ENCODE results near the gene MORN1. TPM values are rescaled to one million over a fixed set of nuclear protein-coding genes. Genes with fewer than 3 reads are reported as not detected.

MORN1 gene
- total and polyA plus RNA-seq, 8 donors, result 4.7 to 9.3 (median 5.3) TPM

DNA sequence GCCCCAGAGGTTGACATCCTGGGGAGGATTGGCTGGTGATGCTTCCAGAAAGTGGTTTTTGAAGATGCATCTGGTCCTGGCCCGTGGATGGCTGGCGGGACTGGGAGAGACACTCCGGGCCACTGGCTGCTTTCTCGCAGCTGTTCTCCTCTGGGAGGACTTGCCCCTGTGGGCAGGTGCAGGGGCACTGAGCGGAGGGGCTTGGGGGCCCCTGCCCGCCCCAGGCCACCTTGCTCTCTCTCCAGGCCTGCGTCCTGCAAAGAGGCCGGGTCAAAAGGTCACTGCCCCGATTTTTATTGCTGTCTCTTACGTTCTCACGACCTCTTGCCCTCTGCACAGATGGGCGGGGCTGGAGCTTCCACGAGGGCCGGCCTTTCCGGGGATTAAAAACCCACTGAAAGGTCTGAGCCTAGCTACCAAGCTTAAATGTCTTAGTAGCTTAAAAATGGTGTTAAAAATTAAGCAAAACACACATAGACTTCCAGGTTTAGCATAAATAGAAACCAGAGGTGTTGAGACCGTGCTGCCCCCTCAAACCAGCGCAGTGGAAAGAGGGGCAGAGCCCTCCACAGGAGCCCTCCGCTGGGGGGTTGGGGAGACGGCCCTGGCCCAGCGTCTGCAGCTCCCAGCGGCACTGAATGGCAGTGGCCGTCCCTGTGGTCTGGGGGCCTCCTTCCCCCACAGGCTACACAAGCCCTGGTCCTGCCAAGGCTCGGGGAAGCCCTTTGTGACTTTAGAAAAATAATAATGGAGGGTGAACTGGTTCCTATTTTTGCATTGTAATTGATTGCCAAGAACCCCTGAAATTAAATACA lies 119.3 kb downstream of the MORN1 start:
- H3K27ac ChIP-seq, result no peak overlapping the region
- intact Hi-C loops (cut with DNase I), result no loop called here
- DNase-seq, result peak in 2 of 6 donors; percentile 9 to 41
- 75 to 76% methylated on average over 23 of the region's 23 CpGs for WGBS, 2 donors
- ATAC-seq, result no peak
- no peak for FAIRE-seq
- TF ChIP-seq CTCF (IDR thresholded peaks at IDR 0.05), result no peak
- H3K27me3 ChIP-seq, result no peaks in the 10 kb centered on the region
- peaks cover 0 to 3% (median 0%) of the 10 kb centered on the region in 3 donors for H3K4me1 ChIP-seq
- no peaks in the 10 kb centered on the region for H3K36me3 ChIP-seq
- no peaks in the 10 kb centered on the region for H3K9me3 ChIP-seq
- H3K4me3 ChIP-seq, result no peak overlapping the region

Other genes starting within 250 kb of the MORN1 start
- gene FAAP20, start 196.8 kb downstream of the MORN1 start, total RNA-seq, result 10 to 100 TPM; 17.2 to 35.9 (median 22.3) TPM
- gene FAAP20, start 196.8 kb downstream of the MORN1 start, polyA plus RNA-seq, result 10 to 100 TPM; 56.1 to 75.6 TPM
- 10 to 100 TPM; 11.0 to 27.9 (median 16.2) TPM for gene SKI, start 163.2 kb downstream of the MORN1 start, total RNA-seq
- 10 to 100 TPM in 1 of 2 donors, 1 to 10 TPM in 1; 8.6 to 12.1 TPM for gene SKI, start 163.2 kb downstream of the MORN1 start, polyA plus RNA-seq
- gene RER1, start 287 bp upstream of the MORN1 start, total RNA-seq, result 10 to 100 TPM; 58.2 to 84.2 (median 70.9) TPM
- 10 to 100 TPM; 54.8 to 67.6 TPM for gene RER1, start 287 bp upstream of the MORN1 start, polyA plus RNA-seq
- gene PEX10, start 21.0 kb upstream of the MORN1 start, total RNA-seq, result 10 to 100 TPM; 10.1 to 14.8 (median 10.7) TPM
- gene PEX10, start 21.0 kb upstream of the MORN1 start, polyA plus RNA-seq, result 10 to 100 TPM; 16.3 to 16.8 TPM
- gene PLCH2, start 84.7 kb upstream of the MORN1 start, total RNA-seq, result 1 to 10 TPM in 5 of 6 donors, under 1 TPM in 1; 0.79 to 4.0 (median 3.0) TPM
- 100 to 1,000 TPM in 1 of 2 donors, 10 to 100 TPM in 1; 86.4 to 163 TPM for gene PLCH2, start 84.7 kb upstream of the MORN1 start, polyA plus RNA-seq
- 10 to 100 TPM in 2 of 6 donors, 1 to 10 TPM in 4; 9.7 to 17.1 (median 10.0) TPM for gene PANK4, start 135.0 kb upstream of the MORN1 start, total RNA-seq
- 10 to 100 TPM; 20.7 to 26.4 TPM for gene PANK4, start 135.0 kb upstream of the MORN1 start, polyA plus RNA-seq
- under 1 TPM in 3 of 6 donors, not detected in 3; 0.12 to 0.25 (median 0.19) TPM for gene HES5, start 138.7 kb upstream of the MORN1 start, total RNA-seq
- under 1 TPM in 1 of 2 donors, not detected in 1; 0.07 TPM for gene HES5, start 138.7 kb upstream of the MORN1 start, polyA plus RNA-seq
- 10 to 100 TPM; 10.3 to 37.2 (median 19.0) TPM for gene TNFRSF14, start 164.8 kb upstream of the MORN1 start, total RNA-seq
- 100 to 1,000 TPM; 120 to 124 TPM for gene TNFRSF14, start 164.8 kb upstream of the MORN1 start, polyA plus RNA-seq
- gene PRXL2B, start 195.2 kb upstream of the MORN1 start, total RNA-seq, result 10 to 100 TPM in 4 of 6 donors, 1 to 10 TPM in 2; 3.3 to 16.4 (median 10.8) TPM
- gene PRXL2B, start 195.2 kb upstream of the MORN1 start, polyA plus RNA-seq, result 10 to 100 TPM; 12.1 to 13.4 TPM
- gene MMEL1, start 241.5 kb upstream of the MORN1 start, total RNA-seq, result 1 to 10 TPM in 5 of 6 donors, under 1 TPM in 1; 0.39 to 3.1 (median 2.2) TPM
- 1 to 10 TPM; 7.6 to 8.7 TPM for gene MMEL1, start 241.5 kb upstream of the MORN1 start, polyA plus RNA-seq

Data from pancreas (tissue), 10 donors.